H1 (cell line): ENCODE data around the gene USP16. TPM values are rescaled to one million over a fixed set of nuclear protein-coding genes. Genes with fewer than 3 reads are reported as not detected.

ENCODE experiments used
- ASH2L ChIP-seq: fragments of 200-600, 300-600 bp; sonication (generic); IDR thresholded peaks from one replicate; pipeline ENCODE4 v1.7.1; 2017; ENCODE audit warnings: low read length
- CTBP2 ChIP-seq: IDR thresholded peaks from 2 replicates; pipeline ENCODE4 v1.7.0; 2011; ENCODE audit warnings: borderline replicate concordance, mild to moderate bottlenecking, moderate library complexity, mixed read lengths, low read length; ENCODE audit not compliant: insufficient read depth, insufficient read length
- E2F6 ChIP-seq: IDR thresholded peaks from 2 replicates; pipeline ENCODE4 v1.6.1; 2012; ENCODE audit warnings: inconsistent platforms
- HDAC2 ChIP-seq, 2 experiments: fragments of 300-600 bp in 1 of 2; sonication (generic) in 1 of 2; IDR thresholded peaks; 2 replicates each; pipeline ENCODE4 v1.6.1; 2011 to 2012; ENCODE audit warnings: low read depth in 2 of 2, low read length in 2 of 2, mild to moderate bottlenecking in 2 of 2, moderate library complexity in 2 of 2, borderline replicate concordance in 1 of 2, inconsistent platforms in 1 of 2
- KDM1A ChIP-seq: fragments of 200-600, 300-600 bp; sonication (generic); IDR thresholded peaks from 2 replicates; pipeline ENCODE4 v1.7.1; 2016; ENCODE audit warnings: mild to moderate bottlenecking, low read length, borderline replicate concordance
- MAFK ChIP-seq: IDR thresholded peaks from 2 replicates; pipeline ENCODE4 v1.6.1; 2012; ENCODE audit warnings: low read depth, mild to moderate bottlenecking, improper control_type of control experiment, low read length
- POLR2AphosphoS5 ChIP-seq: IDR thresholded peaks from 2 replicates; pipeline ENCODE4 v1.6.1; 2011; ENCODE audit warnings: low read depth, low read length
- SP1 ChIP-seq: IDR thresholded peaks from 2 replicates; pipeline ENCODE4 v1.6.1; 2011; ENCODE audit warnings: low read depth, low read length
- polyA plus RNA-seq, 7 experiments: library from polyadenylated mRNA; depleted of rRNA in 3 of 7; stranded (reverse) in 5 of 7; unstranded in 2 of 7; fragments of >200 nt in 5 of 7; fragments of 200-250 nt in 2 of 7; gene quantifications; 1 replicate in 5 of 7; 2 replicates in 1 of 7; 4 replicates in 1 of 7; pipeline versions ENCODE4 v1.2.1 to v1.2.3, GENCODE V29; 2011 to 2013; ENCODE audit warnings: missing spikeins in 2 of 7, mixed read lengths in 2 of 7
- total RNA-seq: library from RNA; stranded (reverse); fragmentation: NEBNext Ultra II Directional; extraction: Animal tissue kit (Norgen Biotek cat#: 25700); gene quantifications from 2 replicates; pipeline ENCODE4 v1.2.1, GENCODE V29; 2021

Gene USP16
- total and polyA plus RNA-seq, 2 of the 8 experiments (the other 6 are each of a cell fraction or from before 2014, with no cell fraction given): 3.4 to 19.1 TPM

GRCh38 chr21:29096218-29097015 lies 71.9 kb downstream of the USP16 start (continued):
- TF ChIP-seq CTBP2 (no peak), HDAC2 (IDR thresholded peaks at IDR 0.05; ENCODE audit: borderline replicate concordance in 1 of 2, low read depth in 2 of 2, low read length in 2 of 2) (no peak), E2F6 (no peak), POLR2AphosphoS5 (no peak), SP1 (no peak), KDM1A (no peak), MAFK (no peak), ASH2L (no peak)
